Astrocyte (in vitro differentiated cells and primary cell): ENCODE measurements around the gene MBOAT2. TPM values are rescaled to one million over a fixed set of nuclear protein-coding genes. Genes with fewer than 3 reads are reported as not detected.
A peak's percentile ranks its signal among the peaks of the same experiment; 100 is the strongest.

Source experiments
- DNase-seq: peaks from one replicate; pipeline ENCODE4 v3.0.0-alpha.2; 2010; ENCODE audit warnings: low read depth
- FAIRE-seq: peaks from 2 replicates; lab custom pipeline; 2011; peaks lifted over from hg19 to GRCh38; lab: Jason Lieb, UNC
- H2AFZ ChIP-seq: 2 replicates; pipeline ENCODE4 v1.6.0; 2012; ENCODE audit warnings: low read depth, low read length, inconsistent platforms
- H3K27ac ChIP-seq: 2 replicates; pipeline ENCODE4 v1.5.1; 2011; ENCODE audit warnings: low read depth, low read length, inconsistent platforms
- H3K27me3 ChIP-seq: 2 replicates; pipeline ENCODE4 v1.6.0; 2011; ENCODE audit warnings: low read length, inconsistent platforms; ENCODE audit not compliant: insufficient read depth
- H3K36me3 ChIP-seq: 2 replicates; pipeline ENCODE4 v1.5.1; 2011; ENCODE audit warnings: low read length, inconsistent platforms; ENCODE audit not compliant: insufficient read depth
- H3K4me1 ChIP-seq: 2 replicates; pipeline ENCODE4 v1.5.1; 2011; ENCODE audit warnings: low read length, inconsistent platforms; ENCODE audit not compliant: insufficient read depth
- H3K4me2 ChIP-seq: 2 replicates; pipeline ENCODE4 v1.6.0; 2012; ENCODE audit warnings: low read length, inconsistent platforms
- H3K4me3 ChIP-seq: 2 replicates; pipeline ENCODE4 v1.5.1; 2011; ENCODE audit warnings: low read depth, mild to moderate bottlenecking, low read length, inconsistent platforms; ENCODE audit not compliant: insufficient read depth
- H3K79me2 ChIP-seq: 2 replicates; pipeline ENCODE4 v1.6.0; 2012; ENCODE audit warnings: mild to moderate bottlenecking, low read length, inconsistent platforms; ENCODE audit not compliant: insufficient read depth
- H3K9ac ChIP-seq: 2 replicates; pipeline ENCODE4 v1.6.0; 2012; ENCODE audit warnings: mild to moderate bottlenecking, low read length, inconsistent platforms
- H3K9me3 ChIP-seq: 2 replicates; pipeline ENCODE4 v1.5.1; 2012; ENCODE audit warnings: low read depth, mild to moderate bottlenecking, low read length, inconsistent platforms; ENCODE audit not compliant: insufficient read depth
- H4K20me1 ChIP-seq: 2 replicates; pipeline ENCODE4 v1.6.0; 2012; ENCODE audit warnings: low read length, inconsistent platforms; ENCODE audit not compliant: insufficient read depth
- H3K27ac Mint-ChIP-seq: one replicate; pipeline ENCODE4 v1.8.0; 2021; ENCODE audit warnings: mild to moderate bottlenecking, mixed read lengths; ENCODE audit not compliant: unreplicated experiment
- H3K27me3 Mint-ChIP-seq: one replicate; pipeline ENCODE4 v1.8.0; 2021; ENCODE audit warnings: low read depth, mixed read lengths; ENCODE audit not compliant: unreplicated experiment
- H3K36me3 Mint-ChIP-seq: one replicate; pipeline ENCODE4 v1.8.0; 2021; ENCODE audit warnings: low read depth, mixed read lengths; ENCODE audit not compliant: unreplicated experiment
- H3K4me1 Mint-ChIP-seq: one replicate; pipeline ENCODE4 v1.8.0; 2021; ENCODE audit warnings: low read depth, mixed read lengths; ENCODE audit not compliant: unreplicated experiment
- H3K4me3 Mint-ChIP-seq: one replicate; pipeline ENCODE4 v1.8.0; 2021; ENCODE audit warnings: mild to moderate bottlenecking, moderate library complexity, mixed read lengths; ENCODE audit not compliant: unreplicated experiment
- H3K9me3 Mint-ChIP-seq: one replicate; pipeline ENCODE4 v1.8.0; 2021; ENCODE audit warnings: mild to moderate bottlenecking, mixed read lengths; ENCODE audit not compliant: unreplicated experiment
- CTCF ChIP-seq: IDR thresholded peaks from 2 replicates; pipeline ENCODE4 v1.5.1; 2011; ENCODE audit warnings: low read depth, mild to moderate bottlenecking, inconsistent platforms, low read length, moderate library complexity; ENCODE audit not compliant: insufficient read depth
- EZH2 ChIP-seq: IDR thresholded peaks from 2 replicates; pipeline ENCODE4 v1.6.1; 2012; ENCODE audit warnings: mild to moderate bottlenecking, low read length, inconsistent platforms; ENCODE audit not compliant: insufficient read depth
- total RNA-seq: library from RNA; stranded (reverse); gene quantifications from 2 replicates; pipeline ENCODE4 v1.2.1, GENCODE V29; 2021

MBOAT2 gene
- total RNA-seq, 1 donor from 2014 or later: 54.6 TPM

- Histone ChIP-seq H3K9ac (peak overlapping the region; percentile 15), H3K4me1 (peaks cover 36% of the 10 kb centered on the region), H3K27me3 (no peaks in the 10 kb centered on the region), H2AFZ (no peak overlapping the region), H3K36me3 (no peaks in the 10 kb centered on the region), H3K9me3 (no peaks in the 10 kb centered on the region), H3K79me2 (peaks cover 93% of the 10 kb centered on the region), H4K20me1 (peaks cover 4% of the 10 kb centered on the region), H3K4me3 (peak overlapping the region; percentile 2), H3K27ac (peak overlapping the region; percentile 63), H3K4me2 (peak overlapping the region; percentile 63)
- Mint-ChIP-seq H3K4me3 (peak overlapping the region; percentile 64), H3K27ac (peak overlapping the region; percentile 89), H3K9me3 (no peaks in the 10 kb centered on the region), H3K4me1 (peaks cover 53% of the 10 kb centered on the region), H3K27me3 (no peaks in the 10 kb centered on the region), H3K36me3 (no peaks in the 10 kb centered on the region)
- TF ChIP-seq CTCF (no peak), EZH2 (no peak)
- FAIRE-seq (peak; percentile 39), DNase-seq (peak; percentile 93)
Measured at GRCh38 chr2:8985561-8986326, 17.7 kb downstream of the MBOAT2 start.

- no peak overlapping the region for H3K4me3 ChIP-seq
- peak overlapping the region; percentile 63 for H3K27ac ChIP-seq
- peaks cover 4% of the 10 kb centered on the region for H4K20me1 ChIP-seq
- H3K79me2 ChIP-seq: peaks cover 94% of the 10 kb centered on the region
- peak overlapping the region; percentile 23 for H3K27ac Mint-ChIP-seq
- H3K4me2 ChIP-seq: peak overlapping the region; percentile 63
- peaks cover 37% of the 10 kb centered on the region for H3K4me1 ChIP-seq
- no peaks in the 10 kb centered on the region for H3K27me3 Mint-ChIP-seq
- peaks cover 56% of the 10 kb centered on the region for H3K4me1 Mint-ChIP-seq
- no peaks in the 10 kb centered on the region for H3K36me3 Mint-ChIP-seq
- H2AFZ ChIP-seq: no peak overlapping the region
- no peak for DNase-seq
- H3K9me3 ChIP-seq: no peaks in the 10 kb centered on the region
- no peaks in the 10 kb centered on the region for H3K36me3 ChIP-seq
- H3K27me3 ChIP-seq: no peaks in the 10 kb centered on the region
- TF ChIP-seq EZH2 (no peak), CTCF (no peak)
- H3K9ac ChIP-seq: peak overlapping the region; percentile 20
- no peak for FAIRE-seq
- peak overlapping the region; percentile 22 for H3K4me3 Mint-ChIP-seq
- H3K9me3 Mint-ChIP-seq: no peaks in the 10 kb centered on the region
Measured at GRCh38 chr2:8984855-8985254, 18.6 kb downstream of the MBOAT2 start.

- Mint-ChIP-seq H3K9me3 (no peaks in the 10 kb centered on the region), H3K36me3 (no peaks in the 10 kb centered on the region), H3K4me3 (peak overlapping the region; percentile 25), H3K27ac (peak overlapping the region; percentile 83), H3K4me1 (peaks cover 57% of the 10 kb centered on the region), H3K27me3 (no peaks in the 10 kb centered on the region)
- Histone ChIP-seq H3K27me3 (no peaks in the 10 kb centered on the region), H3K9me3 (no peaks in the 10 kb centered on the region), H3K4me2 (peak overlapping the region; percentile 45), H3K27ac (peak overlapping the region; percentile 13), H2AFZ (no peak overlapping the region), H4K20me1 (peaks cover 4% of the 10 kb centered on the region), H3K9ac (peak overlapping the region; percentile 41), H3K4me1 (peaks cover 39% of the 10 kb centered on the region), H3K79me2 (peaks cover 94% of the 10 kb centered on the region), H3K36me3 (no peaks in the 10 kb centered on the region), H3K4me3 (no peak overlapping the region)
- DNase-seq (no peak), FAIRE-seq (no peak)
- TF ChIP-seq CTCF (no peak), EZH2 (no peak)
Measured at GRCh38 chr2:8984157-8984556, 19.3 kb downstream of the MBOAT2 start.
